HG03175 (cell line): Measurements from ENCODE around the gene SPARCL1.

Experiments used
- ATAC-seq: cut with Tn5 transposase; IDR thresholded peaks from one replicate; pipeline ENCODE4 v1.9.1; 2021; ENCODE audit warnings: mild to moderate bottlenecking, moderate library complexity; ENCODE audit not compliant: unreplicated experiment

Gene SPARCL1

DNA sequence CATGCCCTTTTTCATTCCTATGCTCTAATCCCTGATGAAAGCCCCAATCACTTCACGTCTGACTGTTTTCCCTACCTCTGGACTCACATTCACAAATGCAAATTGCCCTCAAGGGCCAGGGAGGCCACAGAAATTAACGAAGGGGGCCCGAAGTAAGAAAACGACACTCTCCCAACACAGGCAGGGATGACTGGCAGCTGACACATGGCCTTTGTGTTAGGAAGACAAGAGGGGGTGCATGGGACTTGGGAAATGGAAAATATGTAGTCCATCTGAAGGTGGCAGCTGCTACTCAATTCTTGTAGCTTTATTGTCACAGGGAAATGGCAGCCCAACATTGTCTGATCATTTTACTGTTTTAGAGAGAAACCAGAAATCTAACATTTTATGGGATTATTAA, 12.3 kb upstream of the SPARCL1 start:
- no peak for ATAC-seq

DNA sequence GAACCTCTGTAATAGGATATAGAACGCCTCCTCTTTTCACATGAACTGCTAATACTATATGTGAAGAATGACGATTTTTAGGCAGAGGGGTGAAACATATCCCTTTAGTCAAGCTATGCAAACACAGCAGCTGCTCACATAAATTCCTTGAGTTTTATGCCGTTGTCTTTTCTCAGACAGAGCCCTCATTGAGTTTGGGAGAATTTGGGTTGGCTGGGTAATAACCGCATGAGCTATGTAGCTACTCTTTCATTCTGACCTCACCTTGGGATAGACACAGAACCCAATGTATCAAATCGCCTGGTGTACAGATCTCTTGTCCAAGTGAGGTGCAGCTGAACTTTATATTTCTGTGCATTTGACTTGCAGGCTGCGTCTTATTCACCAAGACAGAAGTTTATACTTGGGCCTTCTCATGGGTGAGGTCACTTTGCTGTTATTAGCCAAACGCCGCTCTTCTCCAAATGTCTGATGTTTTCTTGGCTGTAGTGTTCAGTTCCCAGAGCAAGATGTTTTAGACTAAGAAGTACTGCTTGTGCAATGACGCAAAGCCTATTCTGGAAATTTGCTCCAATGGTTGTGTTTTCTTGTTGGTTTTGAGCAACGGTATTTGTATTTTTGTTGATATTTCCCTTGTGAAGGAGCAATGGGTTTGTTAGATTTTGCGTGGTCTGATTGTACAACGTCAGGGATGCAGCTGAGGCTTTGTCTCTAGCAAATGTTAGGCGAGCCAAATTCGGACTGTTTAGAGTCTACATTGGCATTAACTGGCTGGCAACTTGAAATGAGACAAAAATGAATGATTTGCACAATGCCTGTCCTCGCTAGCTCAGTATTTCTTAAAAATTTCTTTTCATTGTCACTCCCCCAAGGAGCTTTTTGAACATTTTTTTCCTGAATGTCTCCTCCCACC, 11.2 kb upstream of the SPARCL1 start:
- ATAC-seq = no peak

DNA sequence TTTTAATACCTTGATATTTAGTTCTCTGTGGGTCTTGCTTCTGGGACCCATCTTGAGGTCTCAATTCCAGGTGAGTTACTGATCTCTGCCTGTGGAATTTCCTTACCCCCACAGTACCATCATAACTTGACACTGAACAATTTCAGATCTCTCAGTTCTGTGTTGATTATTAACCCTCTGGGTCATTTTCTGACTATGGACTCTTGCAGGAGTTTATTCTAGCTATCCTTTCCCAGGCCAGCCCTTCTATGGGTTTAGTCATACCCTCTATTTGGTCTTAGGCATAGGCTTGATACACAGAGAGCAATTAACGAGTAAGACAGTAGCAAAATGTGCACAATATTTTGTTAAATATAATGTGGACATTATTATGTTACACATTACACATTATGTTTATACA, 3.7 kb upstream of the SPARCL1 start:
- ATAC-seq = no peak

DNA sequence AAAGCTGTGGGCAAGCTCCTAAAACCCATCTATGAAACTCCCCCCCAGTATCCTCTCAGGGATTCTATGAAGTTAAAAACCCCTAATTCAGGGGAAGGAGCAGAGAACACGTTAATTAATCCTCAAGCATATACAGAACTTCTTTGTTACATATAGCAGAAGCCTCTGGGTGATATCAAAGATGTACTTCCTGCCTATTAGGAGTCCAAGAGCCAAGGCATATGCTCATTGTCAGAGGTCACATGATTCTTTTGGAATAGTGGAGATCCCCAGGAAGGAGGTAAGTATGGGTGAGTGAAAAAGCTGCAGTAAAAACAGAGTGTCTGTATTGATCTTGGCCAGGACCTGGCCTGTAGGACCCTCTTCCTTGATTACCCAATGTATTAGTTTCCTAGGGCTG, 2.9 kb upstream of the SPARCL1 start:
- no peak for ATAC-seq

DNA sequence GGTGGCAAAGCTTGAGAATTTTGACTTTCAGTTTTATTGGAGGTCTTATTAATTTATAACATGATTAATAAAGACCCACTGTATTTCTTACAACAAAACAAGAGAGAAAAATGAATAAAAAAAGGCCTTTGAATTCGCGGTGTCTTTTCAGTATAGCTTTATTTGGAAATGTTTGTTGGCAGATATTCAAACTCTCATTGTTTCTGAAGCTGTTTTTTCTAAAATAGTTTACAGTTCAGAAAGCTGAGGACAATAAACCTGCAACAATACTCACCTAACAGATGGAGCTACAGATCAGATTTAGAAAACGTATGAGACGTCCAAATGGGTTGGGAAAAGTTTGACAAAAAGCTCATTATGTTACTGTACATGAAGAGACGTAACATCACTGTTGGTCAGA, 2.4 kb upstream of the SPARCL1 start:
- ATAC-seq = no peak

DNA sequence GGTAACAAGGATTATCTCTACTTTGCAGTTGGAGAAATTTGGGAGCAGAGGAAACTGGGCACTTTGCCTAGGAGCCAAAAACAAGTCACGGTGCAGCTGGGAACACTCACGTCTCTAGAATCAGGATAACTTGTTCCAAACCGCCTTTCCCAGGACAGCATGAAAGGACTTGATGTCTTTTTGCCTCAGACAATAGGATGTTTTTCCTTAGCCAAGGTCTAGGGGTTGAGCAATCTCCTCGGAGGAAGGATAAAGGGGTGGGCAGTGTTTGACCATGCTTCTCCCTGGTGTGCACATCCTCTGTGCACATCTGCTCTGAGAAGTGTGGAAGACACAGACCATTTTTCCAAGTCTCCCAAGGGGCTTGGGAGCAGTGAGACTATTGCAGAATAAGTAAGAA, 1.7 kb upstream of the SPARCL1 start:
- ATAC-seq = no peak

DNA sequence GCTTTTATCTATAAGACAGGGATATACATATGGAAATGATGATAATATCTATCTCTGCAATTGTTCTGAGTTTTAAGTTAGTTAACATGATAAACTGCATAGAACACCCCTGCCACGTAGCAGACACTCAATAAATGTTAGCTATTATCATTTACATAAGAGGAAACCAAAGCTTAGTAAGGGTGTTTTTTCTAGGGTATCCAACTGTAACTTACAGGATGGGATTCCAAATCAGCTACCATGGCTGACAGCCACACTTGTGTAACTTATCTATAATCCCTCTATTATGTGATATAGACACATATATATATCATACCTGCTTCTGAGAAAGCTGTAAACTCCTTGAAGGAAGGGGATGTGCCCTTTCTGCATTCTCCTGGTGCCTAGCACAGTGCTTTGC, 1.1 kb upstream of the SPARCL1 start:
- no peak for ATAC-seq

DNA sequence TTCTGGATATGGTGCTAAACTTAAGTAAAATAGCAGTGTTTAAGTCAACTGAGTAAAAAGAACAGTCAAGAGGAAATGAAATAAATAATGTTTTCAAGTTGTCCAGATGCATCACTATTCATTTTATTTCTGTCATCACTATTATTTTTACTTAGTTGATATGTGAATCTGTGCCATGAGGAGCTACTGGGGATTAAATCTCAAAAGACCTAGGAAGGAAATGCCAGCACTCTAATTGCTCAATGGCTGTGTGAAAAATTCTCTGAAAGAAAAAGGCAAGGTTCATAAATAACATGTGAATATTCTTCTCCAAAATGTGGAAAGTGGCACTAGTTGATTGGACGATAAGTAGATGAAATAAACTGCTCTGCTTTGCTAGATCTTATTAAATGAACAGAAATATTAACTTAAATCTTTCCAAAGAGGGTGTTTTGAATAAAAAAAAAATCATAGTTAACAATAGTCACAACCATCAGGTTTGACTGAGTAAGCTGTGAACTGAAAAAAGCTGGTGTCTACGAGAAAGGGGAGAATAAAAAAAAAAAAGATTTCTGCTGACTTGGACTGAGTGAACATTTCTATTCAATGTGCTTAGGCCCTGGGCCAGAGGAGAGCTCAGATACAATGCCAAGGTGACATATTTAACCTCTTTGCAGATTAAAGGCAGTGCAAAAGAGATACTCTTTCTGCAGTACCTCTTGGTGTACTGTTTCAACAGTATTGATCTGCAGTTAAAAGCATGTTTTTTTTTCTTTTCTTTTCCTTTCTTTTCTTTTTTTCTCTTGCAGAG, 1.6 kb downstream of the SPARCL1 start:
- ATAC-seq = no peak

DNA sequence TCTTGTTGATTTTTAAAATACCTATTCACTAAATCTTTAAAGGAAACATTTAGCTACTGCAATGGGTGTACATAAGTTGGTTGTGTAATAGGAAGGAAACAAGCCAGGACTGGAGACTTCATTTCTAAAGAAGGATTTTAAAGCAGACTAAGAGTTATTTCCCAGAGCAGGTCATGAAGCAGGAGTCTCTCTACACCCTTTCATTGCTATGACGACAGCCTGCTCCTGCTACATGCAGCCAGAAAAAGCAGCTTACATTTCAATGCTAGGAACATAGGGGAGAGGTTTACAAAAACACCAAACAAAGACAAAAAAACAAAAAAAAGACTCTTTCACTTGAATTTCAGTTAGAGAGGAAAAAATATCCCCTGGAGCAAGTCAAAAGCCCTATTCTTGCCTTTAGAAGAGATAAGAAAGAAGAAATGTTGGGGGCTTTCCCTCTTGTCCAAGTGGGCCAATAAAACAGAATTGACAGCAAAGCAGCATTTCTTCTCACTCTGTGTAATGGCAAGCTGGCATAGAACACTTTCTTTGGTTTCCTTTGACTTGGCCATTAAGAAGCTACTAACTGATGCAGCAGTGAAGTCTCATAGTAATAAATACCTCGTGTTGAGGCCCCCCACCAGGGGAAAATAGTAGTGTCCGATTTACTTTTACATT, 3.4 kb downstream of the SPARCL1 start:
- no peak for ATAC-seq

DNA sequence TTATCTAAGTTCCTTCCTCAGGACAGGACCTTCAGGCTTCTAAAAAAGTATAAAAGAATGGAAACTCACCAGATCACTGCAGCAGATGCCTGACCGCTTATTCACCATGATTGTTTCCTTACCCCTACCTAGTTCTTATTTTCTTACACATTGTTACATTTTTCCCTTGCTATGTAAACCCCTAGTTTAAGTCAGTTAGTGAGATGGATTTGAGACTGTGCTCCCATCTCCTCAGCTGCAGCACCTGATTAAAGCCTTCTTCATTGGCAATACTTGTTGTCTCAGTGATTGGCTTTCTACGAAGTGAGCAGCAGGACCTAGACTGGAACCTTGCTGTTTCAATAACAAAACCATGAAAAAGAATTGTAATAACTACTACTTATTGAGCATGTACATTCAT, 4.7 kb downstream of the SPARCL1 start:
- no peak for ATAC-seq

DNA sequence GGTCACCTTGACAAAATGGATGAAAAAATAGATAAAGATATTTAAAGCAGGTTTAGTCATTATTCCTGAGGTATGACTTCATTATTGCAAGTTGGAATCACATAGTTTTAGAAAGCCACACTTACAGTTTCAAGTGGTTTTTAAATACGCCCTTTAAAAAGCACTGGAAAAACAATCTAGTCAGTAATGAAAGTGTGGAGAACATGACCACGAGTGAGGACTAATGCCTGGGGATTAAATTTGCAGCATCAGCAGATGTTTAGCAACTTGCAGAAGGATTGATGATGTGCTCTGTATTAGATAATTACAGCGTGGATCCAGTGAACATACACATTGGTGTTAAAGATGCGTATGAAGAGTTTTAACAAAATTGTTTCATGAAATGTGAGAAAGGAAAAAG, 5.9 kb downstream of the SPARCL1 start:
- ATAC-seq = no peak

DNA sequence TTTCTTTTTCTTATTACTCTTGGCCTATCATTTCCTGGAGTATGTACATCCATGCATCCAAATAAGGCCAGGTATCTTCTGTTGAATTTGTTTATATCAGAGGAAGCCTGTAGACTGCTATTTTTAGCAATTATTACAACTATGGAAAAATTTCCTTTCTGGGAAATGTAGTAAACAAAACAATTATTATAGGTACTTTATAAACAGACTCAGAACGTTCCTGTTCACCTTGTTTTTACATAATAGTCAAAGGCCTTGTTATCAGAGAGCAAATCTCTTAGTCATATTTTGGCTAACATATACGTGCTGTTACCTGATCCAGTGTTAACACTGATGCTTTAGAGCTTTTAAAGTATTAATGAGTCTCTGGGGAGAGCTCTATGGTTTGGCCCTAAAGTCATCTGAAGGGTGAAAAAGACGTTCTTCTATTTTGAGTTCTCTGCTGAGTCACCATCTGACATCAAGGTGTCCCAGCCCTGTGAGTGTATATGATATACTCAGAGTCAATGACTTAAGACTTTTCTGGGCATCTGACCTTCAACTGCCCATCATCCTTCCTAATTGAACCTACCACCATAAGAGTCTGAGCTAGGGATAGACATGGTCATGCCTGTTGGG, 7.3 kb downstream of the SPARCL1 start:
- ATAC-seq = peak; percentile 52

DNA sequence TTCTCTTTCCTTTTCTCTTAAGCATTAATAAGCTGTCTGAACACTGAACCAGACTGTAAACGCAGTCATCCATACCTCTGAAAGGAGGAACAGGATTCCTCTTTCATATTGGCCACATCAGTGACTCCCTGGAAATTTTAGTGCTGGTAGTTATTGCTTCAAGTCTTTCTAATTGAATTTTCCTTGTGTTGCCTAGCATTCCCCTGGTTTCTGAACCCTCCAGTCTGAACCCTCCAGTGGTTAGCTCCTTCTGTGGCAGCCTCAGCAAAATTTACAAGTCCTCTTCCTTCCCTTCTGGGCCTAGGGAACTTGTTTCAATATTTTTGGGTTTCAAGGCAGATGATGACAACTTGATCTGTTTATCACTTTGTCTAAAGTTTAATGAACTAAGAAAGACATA, 7.9 kb downstream of the SPARCL1 start:
- ATAC-seq = no peak

DNA sequence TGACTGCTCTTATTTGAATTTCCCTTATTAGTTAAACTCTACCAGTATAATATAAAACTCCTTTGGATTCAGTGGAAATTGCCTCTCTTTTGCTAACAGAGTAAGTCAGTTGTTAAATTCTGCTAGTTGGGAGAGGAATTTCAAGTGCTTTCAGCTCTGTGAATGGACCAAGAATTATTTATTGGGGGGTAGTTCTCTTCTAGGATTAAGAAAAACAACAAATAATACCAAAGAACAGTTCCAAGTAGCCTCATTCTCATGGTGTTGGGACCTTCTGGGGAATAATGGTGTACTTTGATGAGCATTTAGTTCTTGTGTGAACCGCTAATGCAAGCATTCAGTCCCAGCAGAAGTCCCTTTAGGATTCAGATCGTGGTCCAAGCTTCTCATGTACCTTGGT, 11.6 kb downstream of the SPARCL1 start:
- no peak for ATAC-seq

DNA sequence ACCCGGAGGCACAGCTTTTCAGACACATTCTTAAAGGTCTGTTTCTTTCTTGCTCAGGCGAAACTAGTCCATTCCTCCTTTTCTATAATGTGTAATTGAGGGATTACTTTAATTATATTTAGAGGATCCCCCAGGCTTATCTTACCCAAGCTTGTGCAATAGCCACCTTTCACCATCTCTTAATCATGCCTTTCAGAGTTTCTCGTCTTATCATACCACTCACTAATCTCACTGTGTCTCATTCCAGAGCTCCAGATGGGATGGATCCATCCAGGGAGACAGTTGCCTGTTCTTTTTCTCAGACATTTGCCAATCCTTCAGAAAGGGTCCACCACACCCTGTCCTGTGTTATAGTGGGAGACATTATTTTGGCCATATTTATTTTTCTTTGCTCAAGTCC, 12.5 kb downstream of the SPARCL1 start:
- no peak for ATAC-seq

DNA sequence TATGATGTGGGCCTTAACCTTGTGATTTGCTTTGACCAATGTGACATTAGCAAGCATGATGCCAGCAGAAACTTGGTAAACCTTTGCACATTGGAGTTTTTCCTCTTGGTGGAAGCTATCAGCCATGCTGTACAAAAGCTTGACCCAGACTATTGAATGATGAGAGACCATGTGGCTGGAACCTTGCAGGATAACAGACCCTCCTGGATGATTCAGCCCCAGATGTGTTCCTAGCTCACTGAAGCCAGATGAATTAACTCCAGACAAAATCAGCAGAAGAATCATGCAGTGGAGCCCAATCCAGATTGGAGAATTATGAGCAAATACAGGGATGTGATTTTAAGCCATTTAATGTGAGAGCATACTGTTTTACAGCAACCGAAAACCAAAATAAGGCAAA, 16.8 kb downstream of the SPARCL1 start:
- ATAC-seq = no peak

DNA sequence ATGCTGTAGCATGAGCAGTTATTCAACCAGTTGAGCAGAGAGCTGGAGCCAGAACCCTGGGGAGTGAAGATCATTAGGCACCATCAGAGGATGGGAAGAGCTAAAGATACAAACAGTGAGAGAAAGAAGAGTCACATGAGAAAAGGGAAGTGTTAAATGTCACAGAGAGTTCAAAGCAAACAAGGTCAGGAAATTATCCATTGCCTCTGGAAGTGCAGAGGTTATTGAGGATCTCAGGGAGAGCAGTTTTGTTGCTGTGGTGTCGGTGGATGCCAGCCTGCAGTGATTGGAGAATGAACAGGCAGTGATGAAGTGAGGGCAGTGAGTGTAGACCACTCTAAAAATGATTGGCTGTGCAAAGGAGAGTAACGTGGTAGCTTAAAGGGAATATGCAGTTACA, 17.7 kb downstream of the SPARCL1 start:
- ATAC-seq = no peak

DNA sequence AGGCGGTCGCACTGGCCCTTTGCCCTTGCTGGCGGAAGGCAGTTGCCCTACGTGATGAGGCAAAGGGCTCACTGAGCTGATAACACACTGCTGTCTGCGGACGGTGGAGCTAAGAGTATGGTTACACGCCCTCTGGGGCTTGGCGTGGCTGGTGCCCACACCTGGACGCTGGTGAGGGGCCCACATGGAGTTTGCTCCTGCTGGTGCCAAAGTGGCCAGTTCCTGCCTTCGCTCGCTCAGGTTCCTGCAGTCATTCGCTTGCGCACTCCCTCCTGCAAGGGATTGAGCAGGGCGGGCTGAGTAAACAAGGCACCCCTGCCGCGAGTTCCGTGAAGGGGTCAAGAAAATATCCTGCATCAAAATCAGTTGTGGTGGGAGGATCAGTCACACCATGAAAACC, 18.4 kb downstream of the SPARCL1 start:
- ATAC-seq = no peak

DNA sequence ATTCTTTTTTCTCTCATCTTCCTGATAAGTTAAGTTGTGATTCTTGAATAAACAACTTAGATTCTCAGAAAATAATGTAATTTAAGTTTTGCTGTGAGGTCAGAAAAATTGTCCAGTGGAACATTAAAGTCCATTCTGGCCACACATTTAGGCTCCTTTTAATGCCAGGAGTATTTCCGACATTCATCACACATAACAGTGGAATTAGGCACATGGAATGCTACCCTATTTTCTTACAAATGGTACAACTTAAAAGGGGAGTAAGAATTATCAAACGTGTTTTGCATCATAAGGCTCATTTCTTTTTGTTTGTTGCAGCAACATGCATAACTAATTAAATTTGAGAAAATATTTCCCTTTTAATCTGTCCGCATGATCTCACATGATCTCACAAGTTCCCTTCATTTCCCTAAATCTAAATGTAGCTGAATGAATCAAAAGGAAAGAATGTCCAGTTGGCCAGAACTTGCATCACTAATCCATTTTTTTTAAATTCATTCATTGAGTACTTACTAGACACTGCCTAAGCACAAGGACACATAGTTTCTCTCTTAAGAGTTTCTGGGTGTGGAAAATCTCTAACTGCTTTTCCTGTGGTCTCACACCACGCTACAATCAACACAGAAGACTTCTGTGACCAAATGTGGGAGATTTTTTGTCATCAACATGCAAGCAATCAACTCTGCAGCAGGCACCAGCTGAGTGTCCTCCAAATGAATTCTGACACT, 22.0 kb downstream of the SPARCL1 start:
- no peak for ATAC-seq

DNA sequence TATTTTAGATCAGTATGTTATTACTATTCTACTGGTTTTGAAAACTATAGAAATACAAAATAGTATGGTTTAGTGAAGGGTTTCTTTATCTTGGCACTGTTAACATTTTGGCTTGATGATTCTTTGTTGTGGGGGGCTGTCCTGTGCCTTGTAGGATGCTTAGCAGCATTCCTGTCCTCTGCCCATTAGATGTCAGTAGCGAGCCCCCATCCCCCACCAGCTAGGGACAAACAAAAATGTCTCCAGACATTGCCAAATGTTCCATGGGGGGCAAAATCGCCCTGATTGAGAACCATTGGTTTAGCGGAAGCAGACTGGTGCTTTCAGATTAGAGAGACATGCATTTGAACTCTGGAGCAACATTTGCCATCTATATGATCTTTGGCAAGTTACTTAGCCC, 23.3 kb downstream of the SPARCL1 start:
- no peak for ATAC-seq
